Measurements from ENCODE around the gene SHROOM2.

The SHROOM2 gene

GRCh38 chrX:9926002-9926401 is 139.8 kb downstream of the SHROOM2 start:
- Histone ChIP-seq H3K4me1 (ENCODE audit: control insufficient read depth, insufficient read depth, low read length) (no peaks in the 10 kb centered on the region), H3K36me3 (ENCODE audit: control insufficient read depth, insufficient read depth, low read length) (no peaks in the 10 kb centered on the region), H3K4me3 (ENCODE audit: low read length) (no peak overlapping the region), H3K27me3 (ENCODE audit: control insufficient read depth, insufficient read depth, low read length) (no peaks in the 10 kb centered on the region), H3K9ac (ENCODE audit: low read length) (no peak overlapping the region), H3K27ac (ENCODE audit: low read depth, low read length) (no peak overlapping the region)

GRCh38 chrX:9927698-9928482 is 141.7 kb downstream of the SHROOM2 start:
- H3K4me1 ChIP-seq (ENCODE audit: control insufficient read depth, insufficient read depth, low read length): no peaks in the 10 kb centered on the region
- H3K9ac ChIP-seq (ENCODE audit: low read length): no peak overlapping the region
- H3K36me3 ChIP-seq (ENCODE audit: control insufficient read depth, insufficient read depth, low read length): no peaks in the 10 kb centered on the region
- no peak overlapping the region for H3K27ac ChIP-seq (ENCODE audit: low read depth, low read length)
- H3K4me3 ChIP-seq (ENCODE audit: low read length): no peak overlapping the region
- H3K27me3 ChIP-seq (ENCODE audit: control insufficient read depth, insufficient read depth, low read length): no peaks in the 10 kb centered on the region

- no peak overlapping the region for H3K27ac ChIP-seq (ENCODE audit: low read depth, low read length)
- no peak overlapping the region for H3K9ac ChIP-seq (ENCODE audit: low read length)
- H3K36me3 ChIP-seq (ENCODE audit: control insufficient read depth, insufficient read depth, low read length): no peaks in the 10 kb centered on the region
- no peaks in the 10 kb centered on the region for H3K27me3 ChIP-seq (ENCODE audit: control insufficient read depth, insufficient read depth, low read length)
- H3K4me1 ChIP-seq (ENCODE audit: control insufficient read depth, insufficient read depth, low read length): no peaks in the 10 kb centered on the region
- H3K4me3 ChIP-seq (ENCODE audit: low read length): no peak overlapping the region
Observed at GRCh38 chrX:9935436-9935835, 149.2 kb downstream of the SHROOM2 start.

- Histone ChIP-seq H3K4me1 (ENCODE audit: control insufficient read depth, insufficient read depth, low read length) (no peaks in the 10 kb centered on the region), H3K4me3 (ENCODE audit: low read length) (no peak overlapping the region), H3K27me3 (ENCODE audit: control insufficient read depth, insufficient read depth, low read length) (no peaks in the 10 kb centered on the region), H3K27ac (ENCODE audit: low read depth, low read length) (no peak overlapping the region), H3K9ac (ENCODE audit: low read length) (no peak overlapping the region), H3K36me3 (ENCODE audit: control insufficient read depth, insufficient read depth, low read length) (no peaks in the 10 kb centered on the region)
Observed at GRCh38 chrX:9937761-9938160, 151.5 kb downstream of the SHROOM2 start.

GRCh38 chrX:9938516-9938915 is 152.3 kb downstream of the SHROOM2 start:
- Histone ChIP-seq H3K36me3 (ENCODE audit: control insufficient read depth, insufficient read depth, low read length) (no peaks in the 10 kb centered on the region), H3K4me3 (ENCODE audit: low read length) (no peak overlapping the region), H3K9ac (ENCODE audit: low read length) (no peak overlapping the region), H3K4me1 (ENCODE audit: control insufficient read depth, insufficient read depth, low read length) (no peaks in the 10 kb centered on the region), H3K27me3 (ENCODE audit: control insufficient read depth, insufficient read depth, low read length) (no peaks in the 10 kb centered on the region), H3K27ac (ENCODE audit: low read depth, low read length) (no peak overlapping the region)

- Histone ChIP-seq H3K9ac (ENCODE audit: low read length) (no peak overlapping the region), H3K27ac (ENCODE audit: low read depth, low read length) (no peak overlapping the region), H3K4me3 (ENCODE audit: low read length) (no peak overlapping the region), H3K4me1 (ENCODE audit: control insufficient read depth, insufficient read depth, low read length) (no peaks in the 10 kb centered on the region), H3K27me3 (ENCODE audit: control insufficient read depth, insufficient read depth, low read length) (no peaks in the 10 kb centered on the region), H3K36me3 (ENCODE audit: control insufficient read depth, insufficient read depth, low read length) (no peaks in the 10 kb centered on the region)
Observed at GRCh38 chrX:9940421-9940820, 154.2 kb downstream of the SHROOM2 start.

GRCh38 chrX:9942086-9942485 is 155.9 kb downstream of the SHROOM2 start:
- no peak overlapping the region for H3K4me3 ChIP-seq (ENCODE audit: low read length)
- H3K27me3 ChIP-seq (ENCODE audit: control insufficient read depth, insufficient read depth, low read length): no peaks in the 10 kb centered on the region

GRCh38 chrX:9943420-9943819 is 157.2 kb downstream of the SHROOM2 start:
- H3K27me3 ChIP-seq (ENCODE audit: control insufficient read depth, insufficient read depth, low read length): no peaks in the 10 kb centered on the region
- no peaks in the 10 kb centered on the region for H3K36me3 ChIP-seq (ENCODE audit: control insufficient read depth, insufficient read depth, low read length)
- no peak overlapping the region for H3K9ac ChIP-seq (ENCODE audit: low read length)
- no peak overlapping the region for H3K4me3 ChIP-seq (ENCODE audit: low read length)
- no peaks in the 10 kb centered on the region for H3K4me1 ChIP-seq (ENCODE audit: control insufficient read depth, insufficient read depth, low read length)
- H3K27ac ChIP-seq (ENCODE audit: low read depth, low read length): no peak overlapping the region

More at GRCh38 chrX:9942086-9942485, 155.9 kb downstream of the SHROOM2 start:
- H3K4me1 ChIP-seq (ENCODE audit: control insufficient read depth, insufficient read depth, low read length): no peaks in the 10 kb centered on the region
- no peak overlapping the region for H3K27ac ChIP-seq (ENCODE audit: low read depth, low read length)
- H3K9ac ChIP-seq (ENCODE audit: low read length): no peak overlapping the region
- H3K36me3 ChIP-seq (ENCODE audit: control insufficient read depth, insufficient read depth, low read length): no peaks in the 10 kb centered on the region

GRCh38 chrX:9947131-9947794 is 161.0 kb downstream of the SHROOM2 start:
- no peak overlapping the region for H3K27ac ChIP-seq (ENCODE audit: low read depth, low read length)
- H3K4me3 ChIP-seq (ENCODE audit: low read length): no peak overlapping the region
- no peaks in the 10 kb centered on the region for H3K36me3 ChIP-seq (ENCODE audit: control insufficient read depth, insufficient read depth, low read length)
- no peak overlapping the region for H3K9ac ChIP-seq (ENCODE audit: low read length)
- H3K4me1 ChIP-seq (ENCODE audit: control insufficient read depth, insufficient read depth, low read length): no peaks in the 10 kb centered on the region
- no peaks in the 10 kb centered on the region for H3K27me3 ChIP-seq (ENCODE audit: control insufficient read depth, insufficient read depth, low read length)

GRCh38 chrX:9948406-9948805 is 162.2 kb downstream of the SHROOM2 start:
- H3K9ac ChIP-seq (ENCODE audit: low read length): no peak overlapping the region
- no peak overlapping the region for H3K4me3 ChIP-seq (ENCODE audit: low read length)
- H3K27me3 ChIP-seq (ENCODE audit: control insufficient read depth, insufficient read depth, low read length): no peaks in the 10 kb centered on the region
- no peaks in the 10 kb centered on the region for H3K4me1 ChIP-seq (ENCODE audit: control insufficient read depth, insufficient read depth, low read length)
- H3K27ac ChIP-seq (ENCODE audit: low read depth, low read length): no peak overlapping the region
- H3K36me3 ChIP-seq (ENCODE audit: control insufficient read depth, insufficient read depth, low read length): no peaks in the 10 kb centered on the region

- Histone ChIP-seq H3K4me3 (ENCODE audit: low read length) (no peak overlapping the region), H3K27me3 (ENCODE audit: control insufficient read depth, insufficient read depth, low read length) (no peaks in the 10 kb centered on the region), H3K9ac (ENCODE audit: low read length) (no peak overlapping the region), H3K36me3 (ENCODE audit: control insufficient read depth, insufficient read depth, low read length) (no peaks in the 10 kb centered on the region), H3K4me1 (ENCODE audit: control insufficient read depth, insufficient read depth, low read length) (no peaks in the 10 kb centered on the region), H3K27ac (ENCODE audit: low read depth, low read length) (no peak overlapping the region)
Observed at GRCh38 chrX:9952300-9952699, 166.1 kb downstream of the SHROOM2 start.

GRCh38 chrX:9953396-9953795 is 167.2 kb downstream of the SHROOM2 start:
- Histone ChIP-seq H3K36me3 (ENCODE audit: control insufficient read depth, insufficient read depth, low read length) (no peaks in the 10 kb centered on the region), H3K4me1 (ENCODE audit: control insufficient read depth, insufficient read depth, low read length) (no peaks in the 10 kb centered on the region), H3K9ac (ENCODE audit: low read length) (no peak overlapping the region), H3K27me3 (ENCODE audit: control insufficient read depth, insufficient read depth, low read length) (no peaks in the 10 kb centered on the region), H3K27ac (ENCODE audit: low read depth, low read length) (no peak overlapping the region), H3K4me3 (ENCODE audit: low read length) (no peak overlapping the region)

- no peak overlapping the region for H3K4me3 ChIP-seq (ENCODE audit: low read length)
- no peaks in the 10 kb centered on the region for H3K36me3 ChIP-seq (ENCODE audit: control insufficient read depth, insufficient read depth, low read length)
- H3K4me1 ChIP-seq (ENCODE audit: control insufficient read depth, insufficient read depth, low read length): no peaks in the 10 kb centered on the region
- no peaks in the 10 kb centered on the region for H3K27me3 ChIP-seq (ENCODE audit: control insufficient read depth, insufficient read depth, low read length)
- no peak overlapping the region for H3K27ac ChIP-seq (ENCODE audit: low read depth, low read length)
- no peak overlapping the region for H3K9ac ChIP-seq (ENCODE audit: low read length)
Observed at GRCh38 chrX:9955506-9955905, 169.3 kb downstream of the SHROOM2 start.
